GM18505 (cell line): Measurements from ENCODE around the gene FBH1.
"Not testable (repeated sequence)": the region's sequence is repeated elsewhere in the genome, so short reads cannot be mapped to it uniquely, and the experiment has no call there.

ENCODE experiments used
- ATAC-seq: cut with Tn5 transposase; IDR thresholded peaks from one replicate; pipeline ENCODE4 v1.9.1; 2021; ENCODE audit not compliant: unreplicated experiment
- POLR2A ChIP-seq: IDR thresholded peaks from 4 replicates; pipeline ENCODE4 v1.6.1; 2011; ENCODE audit warnings: borderline replicate concordance; ENCODE audit not compliant: insufficient read depth, insufficient read length; ENCODE audit errors: extremely low read depth

FBH1 gene

DNA sequence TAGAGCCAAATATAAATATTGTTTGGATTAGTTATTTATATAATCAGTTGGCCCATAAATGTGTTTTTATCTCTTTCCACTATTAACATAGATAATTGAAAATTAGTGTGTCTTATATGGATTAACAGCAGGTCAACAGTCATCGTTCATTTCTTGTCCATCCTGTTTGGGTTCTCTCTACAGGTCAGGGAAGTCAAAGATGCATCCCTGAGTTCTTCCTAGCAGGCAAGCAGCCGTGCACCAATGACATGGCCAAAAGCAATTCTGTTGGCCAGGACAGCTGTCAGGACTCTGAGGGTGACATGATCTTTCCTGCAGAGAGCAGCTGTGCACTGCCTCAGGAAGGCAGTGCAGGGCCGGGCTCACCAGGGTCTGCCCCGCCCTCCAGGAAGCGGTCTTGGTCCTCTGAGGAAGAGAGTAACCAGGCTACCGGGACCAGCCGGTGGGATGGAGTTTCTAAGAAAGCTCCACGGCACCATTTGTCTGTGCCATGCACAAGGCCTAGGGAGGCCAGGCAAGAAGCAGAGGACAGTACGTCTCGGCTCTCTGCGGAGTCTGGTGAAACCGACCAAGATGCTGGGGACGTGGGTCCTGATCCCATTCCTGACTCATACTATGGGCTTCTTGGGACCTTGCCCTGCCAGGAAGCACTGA lies 15.9 kb downstream of the FBH1 start:
- no peak for TF ChIP-seq POLR2A
- no peak for ATAC-seq

DNA sequence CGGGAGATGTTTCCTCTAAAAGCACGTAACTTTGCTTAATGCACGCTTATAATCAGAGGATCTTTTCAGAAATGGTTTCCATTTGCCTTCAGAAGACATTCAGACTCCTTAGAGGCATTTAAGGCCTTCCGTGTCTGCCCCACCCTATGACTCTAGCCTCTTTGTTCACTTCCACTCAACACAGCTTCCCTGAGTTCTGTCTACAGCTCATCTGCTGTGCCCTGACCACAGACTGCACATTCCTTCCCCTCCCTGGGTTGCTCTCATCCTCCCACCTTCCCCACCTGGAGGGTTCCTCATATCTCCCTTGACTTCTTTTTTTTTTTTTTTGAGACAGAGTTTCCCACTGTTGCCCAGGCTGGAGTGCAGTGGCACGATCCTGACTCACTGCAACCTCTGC lies 16.6 kb downstream of the FBH1 start:
- TF ChIP-seq POLR2A: no peak
- no peak for ATAC-seq

- ATAC-seq: not testable (repeated sequence)
Observed at GRCh38 chr10:5908676-5909075, 18.6 kb downstream of the FBH1 start.

DNA sequence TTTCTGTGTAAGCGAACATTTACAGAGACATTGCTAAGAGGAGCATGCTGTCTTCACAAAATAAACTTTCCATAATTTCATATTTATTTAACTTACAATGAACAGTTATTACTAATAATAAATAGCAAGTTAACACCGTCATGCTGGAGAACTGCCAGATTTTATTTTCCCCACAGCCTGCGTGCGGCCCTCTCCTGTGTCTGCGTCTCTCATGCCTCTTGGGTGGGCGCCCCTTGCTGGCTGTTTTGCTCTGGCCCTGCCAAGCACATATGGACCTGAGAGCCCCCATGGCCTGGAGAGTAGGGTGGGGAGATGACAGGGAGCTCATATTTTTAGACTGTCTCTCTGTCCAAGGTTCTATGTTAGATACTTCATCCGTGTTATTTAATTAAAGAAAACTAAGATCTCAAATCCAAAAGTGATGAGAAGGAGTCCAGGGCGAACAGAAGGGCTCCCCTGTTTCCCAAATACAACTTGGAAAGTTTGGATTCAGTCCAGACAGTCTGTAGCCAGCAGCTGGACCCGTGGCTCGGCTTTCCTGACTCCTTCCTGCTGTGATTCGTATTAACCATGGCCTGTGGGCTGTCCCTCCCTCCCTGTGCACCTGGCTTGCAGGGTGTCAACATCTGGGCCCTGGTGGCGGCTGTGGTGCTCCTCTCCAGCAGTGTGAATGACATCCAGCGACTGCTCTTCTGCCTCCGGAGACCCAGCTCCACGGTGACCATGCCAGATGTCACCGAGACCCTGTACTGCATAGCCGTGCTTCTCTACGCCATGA lies 20.5 kb downstream of the FBH1 start:
- ATAC-seq: no peak
- no peak for TF ChIP-seq POLR2A

- no peak for TF ChIP-seq POLR2A
- no peak for ATAC-seq
Observed at GRCh38 chr10:5911670-5912069, 21.6 kb downstream of the FBH1 start.

GRCh38 chr10:5913736-5914135 lies 23.7 kb downstream of the FBH1 start:
- no peak for TF ChIP-seq POLR2A
- ATAC-seq: no peak

- no peak for TF ChIP-seq POLR2A
- no peak for ATAC-seq
Observed at GRCh38 chr10:5915451-5915850, 25.4 kb downstream of the FBH1 start.

- no peak for ATAC-seq
- TF ChIP-seq POLR2A: no peak
Observed at GRCh38 chr10:5917305-5917704, 27.3 kb downstream of the FBH1 start.

- no peak for ATAC-seq
- no peak for TF ChIP-seq POLR2A
Observed at GRCh38 chr10:5918763-5919162, 28.7 kb downstream of the FBH1 start.

DNA sequence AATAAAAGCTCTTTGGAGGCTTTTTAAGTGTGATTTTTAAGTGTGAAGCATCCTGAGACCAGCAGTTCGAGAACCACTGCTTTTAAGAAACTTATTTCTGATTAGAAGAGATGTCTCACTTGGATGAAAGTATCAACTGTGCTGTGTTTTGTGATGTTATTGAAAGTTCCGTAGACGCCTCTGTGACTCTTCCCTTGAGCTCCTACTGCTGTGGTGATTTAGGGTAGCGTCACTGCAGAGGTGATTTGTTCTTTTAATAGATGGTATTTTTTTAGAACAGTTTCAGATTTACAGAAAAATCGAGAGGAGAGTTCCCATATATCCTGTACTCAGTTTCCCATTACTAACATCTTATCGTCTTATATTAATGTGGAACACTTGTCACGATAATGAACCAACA lies 29.5 kb downstream of the FBH1 start:
- no peak for ATAC-seq
- TF ChIP-seq POLR2A: no peak

DNA sequence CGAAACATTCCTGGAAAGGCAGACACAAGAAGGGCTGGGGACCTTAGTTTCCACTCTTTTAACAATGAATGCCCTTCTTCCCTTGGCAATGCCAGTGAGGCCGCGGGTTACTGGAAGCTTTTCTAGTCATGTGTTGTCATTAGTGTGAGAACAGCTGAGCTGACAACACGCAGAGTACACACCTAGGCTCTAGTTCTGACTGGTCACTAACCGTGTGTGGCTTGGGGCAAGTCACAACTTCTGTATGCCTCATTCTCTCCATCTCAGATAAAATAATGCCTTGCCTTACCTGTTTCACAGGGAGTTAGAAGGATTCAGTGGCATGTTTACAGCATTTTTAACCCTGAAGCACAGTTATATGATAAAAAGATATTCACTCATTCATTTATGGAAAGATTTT lies 31.7 kb downstream of the FBH1 start:
- no peak for ATAC-seq
- TF ChIP-seq POLR2A: no peak

DNA sequence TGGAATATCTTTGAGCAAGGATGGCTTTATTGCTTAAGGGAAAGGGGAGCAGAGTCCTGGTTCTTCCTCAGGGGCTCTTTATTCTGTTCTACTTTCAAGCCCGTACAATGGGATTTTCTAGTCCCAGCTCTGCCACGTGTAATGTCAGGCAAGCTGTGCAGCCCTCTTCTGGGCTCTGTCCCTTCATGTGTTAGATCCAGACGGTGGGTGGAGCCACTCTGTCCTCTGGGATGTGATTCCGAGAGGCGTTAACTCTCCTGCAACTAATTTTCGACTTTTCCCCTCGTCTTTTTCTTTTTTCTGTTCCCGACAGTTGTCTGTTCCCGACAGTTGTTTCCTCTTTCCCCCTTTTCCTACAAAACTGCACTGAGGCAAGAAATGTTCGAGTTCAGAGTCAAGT lies 34.8 kb downstream of the FBH1 start:
- ATAC-seq: no peak
- no peak for TF ChIP-seq POLR2A

GRCh38 chr10:5927306-5927705 lies 37.3 kb downstream of the FBH1 start:
- ATAC-seq: no peak
- no peak for TF ChIP-seq POLR2A

DNA sequence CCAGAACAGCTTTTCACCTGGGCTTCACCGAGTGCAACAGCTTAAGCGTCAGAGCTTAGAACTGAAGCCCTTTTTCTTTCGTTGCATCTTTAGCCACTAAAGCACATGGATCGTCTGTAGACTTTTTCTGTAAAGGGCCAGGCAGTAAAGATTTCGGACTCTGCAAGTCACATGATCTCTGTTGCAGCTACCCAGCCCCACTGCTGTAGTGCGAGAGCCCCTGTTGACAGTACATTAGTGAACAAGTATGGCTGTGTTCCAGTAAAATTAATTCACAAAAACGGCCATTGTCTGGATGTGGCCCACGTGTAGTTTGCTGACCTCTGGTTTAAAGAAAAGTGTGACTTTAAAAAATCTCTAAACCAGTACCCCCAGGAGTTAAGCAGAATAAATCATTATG lies 39.4 kb downstream of the FBH1 start:
- no peak for ATAC-seq
- TF ChIP-seq POLR2A: no peak

DNA sequence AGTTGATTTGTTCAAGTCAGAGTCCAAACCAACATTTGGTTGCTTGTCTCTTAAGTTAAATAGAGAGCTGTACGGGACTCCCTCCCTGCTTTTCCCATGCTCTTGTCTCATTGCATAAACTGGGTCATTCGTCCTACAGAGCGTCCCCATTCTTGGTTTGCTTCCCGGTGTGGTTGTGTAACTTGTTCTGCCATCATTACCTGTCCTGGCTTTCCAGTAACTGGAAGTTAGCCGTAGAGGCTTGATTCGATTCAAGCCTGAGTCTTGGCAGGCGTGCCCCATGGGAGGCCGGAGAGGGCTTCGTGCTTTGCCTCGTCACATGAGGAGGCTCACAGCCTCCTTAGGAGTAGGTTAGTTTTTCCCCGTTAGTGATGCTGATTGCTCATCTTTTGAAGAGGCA lies 40.2 kb downstream of the FBH1 start:
- TF ChIP-seq POLR2A: no peak
- no peak for ATAC-seq

- ATAC-seq: no peak
- no peak for TF ChIP-seq POLR2A
Observed at GRCh38 chr10:5932345-5932744, 42.3 kb downstream of the FBH1 start.
